Thoracic aorta (tissue), 2 donors: ENCODE results near the gene PTPRG. TPM values are rescaled to one million over a fixed set of nuclear protein-coding genes. Genes with fewer than 3 reads are reported as not detected.

Source experiments
- ATAC-seq: fragments of 150-250 bp; one replicate; pipeline ENCODE4 v1.8.0; 2017; ENCODE audit warnings: low read depth; ENCODE audit not compliant: insufficient number of reproducible peaks, low FRiP score
- DNase-seq: peaks from one replicate; pipeline ENCODE4 v3.0.0-alpha.2; 2020; ENCODE audit warnings: low spot score
- H3K27ac ChIP-seq, 2 donors: fragments of 200-600 bp; sonication (generic); 1 replicate in 1 of 2; 2 replicates in 1 of 2; pipeline ENCODE4 v1.5.1; 2016; ENCODE audit warnings: mild to moderate bottlenecking in 2 of 2, moderate library complexity in 2 of 2
- H3K27me3 ChIP-seq: fragments of 200-600 bp; sonication (generic); replicated peaks from 2 replicates; pipeline ENCODE4 v1.6.0; 2016; ENCODE audit warnings: mild to moderate bottlenecking; ENCODE audit not compliant: insufficient read depth
- H3K36me3 ChIP-seq: fragments of 200-600 bp; sonication (generic); one replicate; pipeline ENCODE4 v1.5.1; 2016
- H3K4me1 ChIP-seq, 2 donors: fragments of 200-600 bp; sonication (generic); 1 replicate in 1 of 2; 2 replicates in 1 of 2; pipeline versions ENCODE4 v1.5.1 to v1.6.0; 2016; ENCODE audit warnings: low read depth in 2 of 2, mild to moderate bottlenecking in 1 of 2; ENCODE audit not compliant: control insufficient read depth in 1 of 2
- H3K4me3 ChIP-seq: fragments of 200-600 bp; sonication (generic); 2 replicates; pipeline ENCODE4 v1.5.1; 2016; ENCODE audit warnings: mild to moderate bottlenecking
- H3K9me3 ChIP-seq: fragments of 200-600 bp; sonication (generic); 2 replicates; pipeline ENCODE4 v1.5.1; 2016
- total RNA-seq, 2 donors: library from RNA; depleted of rRNA; stranded (reverse); fragments of >200 nt; gene quantifications; one replicate each; pipeline versions ENCODE4 v1.1.0 to v1.2.3, GENCODE V29; 2016
- TF ChIP-seq, protein P1 (sequence below): fragments of 200-600 bp; sonication (generic); IDR thresholded peaks from one replicate; pipeline ENCODE4 v1.5.1; 2019; ENCODE audit warnings: antibody characterized with exemption

PTPRG gene
- total RNA-seq, 2 donors from 2014 or later, result 154 to 208 TPM

DNA sequence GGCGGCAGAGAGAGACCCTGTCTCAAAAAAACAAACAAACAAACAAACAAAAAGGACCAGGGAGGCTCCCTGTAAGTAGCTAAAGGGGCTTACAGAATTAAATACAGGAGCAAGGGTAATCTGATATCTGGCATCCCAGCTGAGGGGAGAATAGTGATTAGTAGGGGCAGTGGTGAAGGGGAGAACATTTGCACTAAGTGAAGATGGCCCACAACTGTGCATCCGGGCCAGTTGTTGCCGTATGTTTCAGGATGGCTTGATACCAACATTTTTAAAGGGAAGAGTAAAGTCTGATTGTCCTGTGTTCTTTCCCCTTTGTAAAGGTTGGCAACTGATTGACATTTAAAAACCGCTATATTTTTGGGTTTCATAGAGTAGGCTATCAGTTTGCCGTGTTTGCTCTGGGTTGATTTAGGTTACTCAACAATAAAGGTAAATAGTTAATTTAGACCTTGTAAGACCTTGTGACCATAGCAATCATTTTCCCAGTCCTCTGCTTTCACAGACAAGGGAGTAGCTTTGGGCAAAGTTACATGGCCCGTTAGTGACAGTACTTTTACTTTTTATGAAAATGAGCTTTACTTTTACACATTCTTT lies 167.8 kb downstream of the PTPRG start:
- ATAC-seq, result no peak
- H3K9me3 ChIP-seq, result no peaks in the 10 kb centered on the region
- TF ChIP-seq, protein P1, sequence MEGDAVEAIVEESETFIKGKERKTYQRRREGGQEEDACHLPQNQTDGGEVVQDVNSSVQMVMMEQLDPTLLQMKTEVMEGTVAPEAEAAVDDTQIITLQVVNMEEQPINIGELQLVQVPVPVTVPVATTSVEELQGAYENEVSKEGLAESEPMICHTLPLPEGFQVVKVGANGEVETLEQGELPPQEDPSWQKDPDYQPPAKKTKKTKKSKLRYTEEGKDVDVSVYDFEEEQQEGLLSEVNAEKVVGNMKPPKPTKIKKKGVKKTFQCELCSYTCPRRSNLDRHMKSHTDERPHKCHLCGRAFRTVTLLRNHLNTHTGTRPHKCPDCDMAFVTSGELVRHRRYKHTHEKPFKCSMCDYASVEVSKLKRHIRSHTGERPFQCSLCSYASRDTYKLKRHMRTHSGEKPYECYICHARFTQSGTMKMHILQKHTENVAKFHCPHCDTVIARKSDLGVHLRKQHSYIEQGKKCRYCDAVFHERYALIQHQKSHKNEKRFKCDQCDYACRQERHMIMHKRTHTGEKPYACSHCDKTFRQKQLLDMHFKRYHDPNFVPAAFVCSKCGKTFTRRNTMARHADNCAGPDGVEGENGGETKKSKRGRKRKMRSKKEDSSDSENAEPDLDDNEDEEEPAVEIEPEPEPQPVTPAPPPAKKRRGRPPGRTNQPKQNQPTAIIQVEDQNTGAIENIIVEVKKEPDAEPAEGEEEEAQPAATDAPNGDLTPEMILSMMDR, result no peak
- no peaks in the 10 kb centered on the region for H3K27me3 ChIP-seq
- no peak for DNase-seq
- H3K4me1 ChIP-seq, result peaks cover 0 to 37% of the 10 kb centered on the region in 2 donors
- H3K4me3 ChIP-seq, result no peak overlapping the region
- no peaks in the 10 kb centered on the region for H3K36me3 ChIP-seq
- no peak overlapping the region for H3K27ac ChIP-seq

DNA sequence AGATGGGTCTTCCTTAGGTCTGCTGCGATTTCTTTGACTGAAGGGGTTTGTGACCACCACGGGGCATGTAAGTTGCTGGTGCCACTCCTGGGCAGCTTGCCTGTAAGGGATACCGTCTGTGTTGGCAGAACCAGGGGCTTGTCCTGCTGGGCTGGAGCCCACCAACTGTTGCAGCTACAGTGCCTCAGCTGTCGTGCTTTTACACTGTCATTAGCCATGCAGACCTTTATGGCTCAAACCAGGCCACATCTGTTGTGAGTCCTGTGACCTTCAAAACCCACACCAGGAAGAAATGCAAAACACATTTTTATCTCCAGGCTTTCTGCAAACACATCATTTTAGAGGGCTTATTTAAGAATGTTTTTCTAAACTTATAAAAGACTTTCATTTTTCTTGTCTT lies 168.7 kb downstream of the PTPRG start:
- Histone ChIP-seq H3K27me3 (no peaks in the 10 kb centered on the region), H3K27ac (no peak overlapping the region), H3K4me3 (no peak overlapping the region), H3K9me3 (no peaks in the 10 kb centered on the region), H3K4me1 (peaks cover 0 to 46% of the 10 kb centered on the region in 2 donors), H3K36me3 (no peaks in the 10 kb centered on the region)
- TF ChIP-seq, protein P1, result no peak
- no peak for DNase-seq
- no peak for ATAC-seq

DNA sequence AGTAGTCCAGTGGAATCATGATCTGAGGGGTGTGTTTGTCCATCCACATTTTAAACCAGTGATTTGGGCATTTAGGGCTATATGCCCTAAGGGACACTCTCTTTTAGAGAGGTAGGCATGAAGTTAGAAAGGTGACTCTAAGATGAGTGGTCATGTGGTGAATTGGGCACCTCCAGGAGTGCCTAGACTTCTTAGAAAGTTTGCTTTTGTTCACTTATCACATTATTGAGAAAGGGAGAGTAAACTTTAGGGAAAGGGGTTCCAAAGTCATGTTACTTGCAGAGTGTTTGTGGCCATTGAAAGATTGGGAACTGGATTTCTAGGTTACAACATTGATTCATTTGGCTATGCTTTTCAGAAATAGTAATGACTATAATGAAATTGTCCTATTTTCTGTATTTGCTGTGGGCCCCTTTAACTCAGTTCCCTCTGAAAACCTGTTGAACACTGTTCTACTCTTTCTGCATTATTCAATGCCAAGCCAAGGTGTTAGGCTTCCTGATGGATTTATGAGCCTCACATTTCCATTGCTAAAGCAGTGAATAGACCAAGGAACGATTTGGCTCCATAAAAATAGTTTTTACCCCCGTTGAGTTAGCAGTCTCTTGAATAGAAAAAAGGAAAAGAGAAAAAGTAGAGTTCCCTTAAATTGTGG lies 169.3 kb downstream of the PTPRG start:
- H3K9me3 ChIP-seq, result no peaks in the 10 kb centered on the region
- H3K36me3 ChIP-seq, result no peaks in the 10 kb centered on the region
- H3K27ac ChIP-seq, result no peak overlapping the region
- no peak for DNase-seq
- peaks cover 0 to 45% of the 10 kb centered on the region in 2 donors for H3K4me1 ChIP-seq
- H3K4me3 ChIP-seq, result no peak overlapping the region
- TF ChIP-seq, protein P1, result no peak
- H3K27me3 ChIP-seq, result no peaks in the 10 kb centered on the region
- ATAC-seq, result no peak

DNA sequence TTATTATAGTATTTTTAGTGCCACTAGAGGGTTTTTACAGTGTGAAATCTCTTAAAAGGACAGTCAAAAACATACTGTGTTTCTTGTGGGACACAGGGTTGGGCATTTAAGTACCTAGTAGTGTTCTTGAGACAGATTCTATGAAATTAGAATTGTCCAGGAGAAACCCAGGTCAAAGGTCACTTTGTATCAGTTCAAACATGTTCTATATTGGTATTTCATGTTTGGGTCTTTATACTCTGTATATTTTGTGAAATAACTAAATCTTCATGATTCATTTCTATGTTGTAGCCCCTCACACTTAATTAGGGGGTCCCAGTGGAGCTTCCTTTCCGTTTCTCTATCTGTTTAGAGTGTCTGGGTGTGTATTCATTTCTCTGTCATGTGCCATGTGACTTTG lies 171.6 kb downstream of the PTPRG start:
- H3K4me1 ChIP-seq, result peaks cover 0 to 36% of the 10 kb centered on the region in 2 donors
- TF ChIP-seq, protein P1, result no peak
- no peak overlapping the region for H3K27ac ChIP-seq
- no peaks in the 10 kb centered on the region for H3K27me3 ChIP-seq
- H3K36me3 ChIP-seq, result no peaks in the 10 kb centered on the region
- no peaks in the 10 kb centered on the region for H3K9me3 ChIP-seq
- H3K4me3 ChIP-seq, result no peak overlapping the region
- ATAC-seq (no peak), DNase-seq (no peak)

DNA sequence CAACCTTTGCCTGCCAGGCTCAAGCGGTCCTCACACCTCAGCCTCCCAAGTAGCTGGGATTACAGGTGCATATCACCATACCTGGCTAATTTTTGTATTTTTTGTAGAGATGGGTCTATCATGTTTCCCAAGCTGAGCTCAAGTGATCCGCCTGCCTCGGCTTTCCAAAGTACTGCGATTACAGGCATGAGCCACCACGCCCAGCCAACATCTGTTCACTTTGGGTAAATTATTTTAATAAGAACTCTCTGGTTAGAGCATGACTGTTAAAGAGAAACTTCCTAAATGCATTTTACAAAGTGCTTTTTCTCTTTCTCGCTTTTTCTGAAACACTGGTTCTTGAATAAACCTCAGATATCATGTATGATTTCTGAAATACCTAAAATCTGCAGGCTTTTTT lies 172.5 kb downstream of the PTPRG start:
- Histone ChIP-seq H3K4me1 (peaks cover 0 to 36% of the 10 kb centered on the region in 2 donors), H3K27me3 (no peaks in the 10 kb centered on the region), H3K36me3 (no peaks in the 10 kb centered on the region), H3K27ac (no peak overlapping the region), H3K4me3 (no peak overlapping the region), H3K9me3 (no peaks in the 10 kb centered on the region)
- ATAC-seq, result no peak
- no peak for DNase-seq
- TF ChIP-seq, protein P1, result no peak
